Activated CD8-positive, alpha-beta memory T cell treated with anti-CD3 and anti-CD28 coated beads, Interleukin-2, amount 50 U/mL, for 1 hour (primary cell): ENCODE results near the gene MXD4.

ENCODE experiments used
- DNase-seq: peaks from one replicate; pipeline ENCODE4 v3.0.0-alpha.2; 2020; ENCODE audit errors: extremely low read depth

MXD4 gene

DNA sequence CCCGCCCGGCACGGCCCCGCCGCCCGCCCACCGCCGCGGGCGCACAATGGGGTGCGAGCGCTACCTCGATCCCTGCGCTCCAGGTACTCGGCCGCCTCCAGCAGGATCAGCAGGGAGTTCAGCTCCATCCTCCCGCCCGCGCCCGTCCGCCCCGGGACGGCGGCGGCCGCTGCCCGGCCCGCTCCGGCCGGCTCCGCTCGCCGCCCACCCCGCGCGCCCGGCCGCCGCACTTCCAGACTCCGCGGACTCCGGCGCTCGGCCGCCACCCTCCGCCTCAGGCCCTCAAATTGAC, at the start of gene MXD4:
TSS of gene MXD4 (minus strand) at position 257 of the 292 bp plus-strand sequence. CDS start at position 128, 129 bp downstream.
- DNase-seq: no peak

DNA sequence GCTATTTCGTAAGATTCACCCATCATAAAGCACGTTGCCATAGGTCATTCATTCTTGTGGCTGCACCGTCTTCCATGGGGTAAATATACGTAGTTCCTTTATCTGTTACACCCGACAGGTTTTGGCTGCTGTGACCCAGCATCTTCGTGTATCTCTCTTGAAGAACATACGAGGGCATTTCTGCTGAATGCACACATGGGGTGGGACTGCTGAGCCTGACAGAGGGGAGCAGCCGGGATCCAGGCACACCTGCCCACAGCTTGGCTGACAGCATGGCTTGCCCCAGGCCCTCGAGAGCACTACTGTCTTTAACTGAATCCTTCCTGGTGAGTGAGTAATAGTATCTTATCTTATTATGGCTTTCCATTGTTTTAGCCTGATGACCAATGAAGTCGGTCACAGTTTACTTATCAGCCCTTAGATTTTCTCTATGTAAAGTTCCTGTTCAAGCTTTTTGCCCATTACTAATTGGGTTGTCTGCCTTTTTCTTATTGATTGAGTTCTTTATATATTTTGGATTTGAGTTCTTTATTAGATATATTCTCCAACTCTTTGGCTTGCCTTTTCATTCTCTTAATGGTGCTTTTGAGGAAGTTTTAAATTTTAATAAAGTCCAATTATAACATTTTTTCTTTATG, 45.0 kb upstream of the MXD4 start:
- DNase-seq: no peak

DNA sequence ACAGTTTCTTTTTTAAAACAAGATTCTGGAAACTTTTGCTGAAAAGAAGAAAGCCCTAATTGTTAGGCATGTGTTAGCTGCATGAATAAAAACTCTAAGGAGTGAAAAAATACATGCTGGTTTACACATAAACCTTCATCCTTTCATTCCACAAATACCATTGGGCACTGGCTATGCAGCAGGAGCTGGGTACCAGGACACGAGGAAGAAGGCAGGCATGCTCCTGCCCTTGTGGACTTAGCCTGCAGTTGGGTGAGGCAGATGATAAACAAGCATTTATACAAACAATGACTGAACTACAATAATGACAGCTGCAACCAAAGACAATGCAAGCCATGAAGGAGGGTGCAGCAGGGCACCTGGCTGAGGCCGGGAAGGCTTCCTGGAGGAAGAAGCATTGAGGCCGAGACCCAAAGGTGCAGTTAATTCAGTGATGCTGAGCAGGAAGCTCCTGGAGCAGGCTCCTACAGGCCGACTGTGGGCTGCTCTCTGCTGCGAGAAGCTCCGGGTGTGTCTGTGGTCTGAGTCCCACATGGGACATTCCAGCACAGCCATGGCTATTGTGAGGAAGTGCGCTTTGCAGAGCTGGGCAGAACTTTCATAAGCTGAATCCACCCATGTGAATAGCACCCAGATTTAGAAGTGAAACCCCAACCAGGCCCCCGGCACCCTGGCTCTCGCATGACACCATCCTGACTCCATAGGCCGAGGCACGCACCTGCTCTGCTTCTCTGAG, 44.0 kb upstream of the MXD4 start:
- DNase-seq: no peak

DNA sequence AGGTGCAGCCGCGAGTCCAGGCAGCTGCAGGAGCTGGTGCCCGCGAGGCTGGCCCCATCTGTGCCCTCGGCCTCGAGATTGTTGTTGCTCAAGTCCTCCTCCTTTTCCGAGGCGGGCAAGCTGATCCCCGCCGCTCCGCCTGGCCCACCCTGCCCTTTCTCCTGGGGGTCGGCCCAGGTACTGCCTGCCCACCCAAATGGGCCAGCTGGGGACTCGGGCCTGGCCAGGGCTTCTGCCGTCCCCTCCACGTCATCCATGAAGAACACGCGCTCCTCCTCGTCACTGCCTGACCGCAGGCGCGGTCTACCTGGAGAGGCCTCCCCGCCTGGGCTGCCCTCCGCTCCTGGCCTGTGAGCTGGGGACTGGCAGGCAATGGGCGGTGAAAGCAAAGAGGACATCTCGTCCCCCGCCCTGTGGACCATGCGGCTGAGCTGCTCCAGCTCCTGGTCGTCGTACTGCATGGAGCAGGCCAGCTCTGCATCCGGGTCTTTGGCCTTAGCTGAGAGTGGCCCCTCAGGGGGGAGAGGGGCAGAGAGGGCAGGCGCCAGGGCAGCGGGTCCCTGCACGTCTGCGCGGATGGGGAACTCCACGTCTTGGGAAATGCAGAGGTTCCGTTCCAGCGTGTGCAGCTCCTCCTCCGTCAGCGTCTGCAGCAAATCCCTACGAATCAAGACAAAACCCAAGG, 43.1 kb upstream of the MXD4 start:
- DNase-seq: no peak

DNA sequence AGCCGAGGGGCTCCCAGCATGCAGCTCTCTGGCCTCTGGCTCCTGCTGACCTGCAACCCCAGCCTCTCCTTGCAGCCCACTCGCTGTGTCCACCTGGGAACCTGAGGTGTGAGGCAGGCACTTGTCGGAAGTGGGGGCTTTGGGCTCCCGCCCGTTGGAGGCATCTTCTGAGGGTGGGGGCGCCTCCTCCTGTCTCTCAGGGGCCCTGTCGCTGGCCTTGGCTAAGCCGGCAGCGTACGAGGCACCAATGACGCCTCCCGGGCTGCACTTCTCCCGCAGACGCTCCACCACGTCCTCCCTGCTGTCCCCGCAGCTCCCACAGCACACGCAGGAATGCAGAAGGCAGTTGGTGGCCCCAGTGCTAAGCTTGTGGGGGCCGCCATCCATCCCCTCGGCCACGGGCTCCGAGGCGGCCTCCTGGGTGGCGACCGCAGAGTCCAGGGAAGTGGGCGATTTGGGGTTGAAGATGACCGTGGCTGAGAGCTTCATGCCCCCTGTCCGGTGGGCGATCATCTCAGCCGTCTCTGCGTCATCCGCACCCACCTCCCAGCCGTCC, 42.5 kb upstream of the MXD4 start:
- DNase-seq: no peak

GRCh38 chr4:2303686-2304320, 41.9 kb upstream of the MXD4 start:
- DNase-seq: no peak

DNA sequence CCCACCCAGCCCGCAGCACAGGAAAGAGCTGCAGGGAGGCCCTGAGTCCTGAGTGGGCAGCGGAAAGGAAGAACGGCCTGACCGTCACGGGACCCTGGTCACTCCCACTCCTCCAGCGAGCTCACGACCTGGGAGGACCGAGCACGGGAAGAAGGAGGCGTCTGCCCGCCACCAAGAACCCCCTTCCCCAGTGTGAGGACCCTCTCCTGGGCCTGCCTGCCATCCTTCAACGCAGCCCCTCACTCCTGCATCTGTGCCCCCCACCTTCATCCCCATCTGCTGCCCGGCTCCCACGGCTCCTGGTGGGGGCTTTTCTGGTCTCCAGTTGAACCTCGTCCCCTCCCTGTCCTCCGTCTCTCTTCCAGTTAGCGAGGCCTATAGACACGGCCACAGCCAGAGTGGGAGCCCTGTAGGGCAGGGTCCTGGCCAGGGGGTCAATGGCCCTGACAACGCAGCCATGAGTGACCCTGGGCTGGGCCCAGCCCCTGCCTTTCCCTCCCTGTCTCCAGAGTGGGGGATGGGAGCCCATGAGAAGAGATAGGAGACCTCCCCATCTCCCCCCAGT, 41.3 kb upstream of the MXD4 start:
- DNase-seq: no peak

GRCh38 chr4:2302387-2303119, 40.6 kb upstream of the MXD4 start:
- no peak for DNase-seq

GRCh38 chr4:2301806-2302205, 39.9 kb upstream of the MXD4 start:
- DNase-seq: no peak

DNA sequence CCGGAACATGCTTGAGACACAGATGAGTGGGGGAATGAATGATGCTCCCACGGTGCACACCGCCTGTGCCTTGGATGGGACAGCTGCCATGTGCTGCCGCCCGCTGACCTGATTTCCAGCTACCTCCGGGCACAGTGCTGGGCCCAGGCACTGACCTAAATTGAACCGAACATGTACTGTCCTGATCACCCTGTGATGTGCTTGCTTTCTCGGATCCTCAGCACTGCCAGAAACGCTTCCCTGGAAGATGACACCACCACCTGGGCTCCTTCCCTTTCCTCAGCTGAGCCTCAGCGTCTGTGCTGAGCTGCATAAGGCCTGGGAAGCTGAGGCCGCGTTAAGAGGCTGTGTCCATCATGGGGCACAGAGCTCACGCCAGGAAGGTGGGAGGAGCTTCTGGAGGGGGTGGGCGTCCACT, 39.3 kb upstream of the MXD4 start:
- no peak for DNase-seq

DNA sequence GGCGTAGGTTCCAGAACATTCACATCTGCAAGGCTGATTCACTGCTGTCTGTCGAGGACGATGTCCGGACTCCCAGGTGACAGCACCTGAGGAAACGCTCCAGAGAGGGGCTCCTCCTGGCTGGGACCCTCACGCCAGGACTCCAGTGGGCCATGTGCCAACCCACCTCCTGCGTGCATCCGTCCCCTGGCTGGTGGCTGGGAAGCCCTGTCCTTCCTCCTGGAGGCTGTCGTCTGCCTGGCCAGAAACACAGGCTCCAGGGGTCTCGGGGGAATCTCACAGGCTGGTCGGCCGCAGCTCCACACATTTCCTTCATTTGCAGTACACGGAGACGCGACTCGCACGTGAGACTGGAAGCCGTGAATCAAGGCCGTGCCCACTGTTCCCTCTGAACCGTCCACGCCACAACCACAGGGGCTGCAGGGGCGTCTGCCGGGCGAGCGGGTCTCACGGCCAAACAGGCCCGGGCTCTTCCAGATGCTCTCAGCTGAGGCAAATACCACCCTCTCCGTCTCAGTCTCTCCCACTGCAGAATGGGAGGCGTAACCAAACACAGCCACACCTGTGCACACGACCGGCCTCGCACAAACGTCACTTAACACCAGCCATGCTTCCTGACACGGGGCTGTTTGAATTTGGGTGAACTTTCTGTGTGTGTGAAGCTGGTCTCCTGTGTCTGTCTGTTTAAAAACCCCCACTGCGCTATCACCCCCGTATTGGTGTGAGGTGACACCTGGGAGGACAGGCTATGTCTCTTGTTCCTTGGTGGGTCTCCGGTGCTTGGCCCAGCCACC, 38.7 kb upstream of the MXD4 start:
- DNase-seq: no peak

DNA sequence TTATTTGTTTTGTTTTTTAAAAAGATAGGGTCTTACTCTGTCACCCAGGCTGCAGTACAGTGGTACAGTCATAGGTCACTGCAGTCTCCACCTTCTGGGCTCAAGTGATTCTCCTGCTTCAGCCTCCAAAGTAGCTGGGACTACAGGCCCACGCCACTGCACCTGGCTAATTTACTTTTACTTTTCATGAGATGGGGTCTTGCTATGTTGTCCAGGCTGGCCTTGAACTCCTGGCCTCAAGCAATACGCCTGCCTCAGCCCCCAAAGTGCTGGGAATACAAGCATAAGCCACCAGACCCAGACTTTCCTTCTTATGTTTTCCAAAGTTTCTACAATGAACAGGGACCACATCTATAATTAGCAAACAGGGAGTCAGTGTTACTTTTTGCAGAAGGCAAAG, 37.9 kb upstream of the MXD4 start:
- DNase-seq: no peak

- no peak for DNase-seq
Observed at GRCh38 chr4:2298532-2298991, 36.7 kb upstream of the MXD4 start.

DNA sequence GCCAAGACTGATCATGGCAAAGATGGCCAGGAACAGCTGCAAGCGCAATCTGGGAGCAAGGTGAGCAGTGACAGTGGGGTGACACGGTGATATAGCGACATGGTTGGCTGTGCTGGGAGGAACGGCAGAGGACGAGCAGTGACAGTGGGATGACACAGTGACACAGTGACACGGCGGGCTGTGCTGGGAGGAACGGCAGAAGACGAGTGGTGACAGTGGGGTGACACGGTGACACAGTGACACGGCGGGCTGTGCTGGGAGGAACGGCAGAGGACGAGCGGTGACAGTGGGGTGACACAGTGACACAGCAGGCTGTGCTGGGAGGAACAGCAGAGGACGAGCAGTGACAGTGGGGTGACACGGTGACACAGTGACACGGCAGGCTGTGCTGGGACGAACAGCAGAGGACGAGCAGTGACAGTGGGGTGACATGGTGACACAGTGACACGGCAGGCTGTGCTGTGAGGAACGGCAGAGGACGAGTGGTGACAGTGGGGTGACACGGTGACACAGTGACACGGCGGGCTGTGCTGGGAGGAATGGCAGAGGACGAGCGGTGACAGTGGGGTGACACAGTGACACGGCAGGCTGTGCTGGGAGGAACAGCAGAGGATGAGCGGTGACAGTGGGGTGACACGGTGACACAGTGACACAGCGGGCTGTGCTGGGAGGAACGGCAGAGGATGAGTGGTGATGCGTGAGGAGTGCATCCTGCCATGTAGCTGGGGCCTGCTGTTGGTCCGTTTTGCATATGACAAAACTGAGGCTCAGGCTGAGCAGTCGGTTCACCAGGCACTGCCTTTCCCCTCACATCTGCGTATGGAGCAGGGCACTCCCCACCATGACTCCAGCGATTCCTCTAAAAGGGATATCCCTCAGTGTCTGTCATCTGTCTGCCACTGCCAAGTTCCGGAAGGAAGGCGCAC, 36.0 kb upstream of the MXD4 start:
- DNase-seq: no peak

DNA sequence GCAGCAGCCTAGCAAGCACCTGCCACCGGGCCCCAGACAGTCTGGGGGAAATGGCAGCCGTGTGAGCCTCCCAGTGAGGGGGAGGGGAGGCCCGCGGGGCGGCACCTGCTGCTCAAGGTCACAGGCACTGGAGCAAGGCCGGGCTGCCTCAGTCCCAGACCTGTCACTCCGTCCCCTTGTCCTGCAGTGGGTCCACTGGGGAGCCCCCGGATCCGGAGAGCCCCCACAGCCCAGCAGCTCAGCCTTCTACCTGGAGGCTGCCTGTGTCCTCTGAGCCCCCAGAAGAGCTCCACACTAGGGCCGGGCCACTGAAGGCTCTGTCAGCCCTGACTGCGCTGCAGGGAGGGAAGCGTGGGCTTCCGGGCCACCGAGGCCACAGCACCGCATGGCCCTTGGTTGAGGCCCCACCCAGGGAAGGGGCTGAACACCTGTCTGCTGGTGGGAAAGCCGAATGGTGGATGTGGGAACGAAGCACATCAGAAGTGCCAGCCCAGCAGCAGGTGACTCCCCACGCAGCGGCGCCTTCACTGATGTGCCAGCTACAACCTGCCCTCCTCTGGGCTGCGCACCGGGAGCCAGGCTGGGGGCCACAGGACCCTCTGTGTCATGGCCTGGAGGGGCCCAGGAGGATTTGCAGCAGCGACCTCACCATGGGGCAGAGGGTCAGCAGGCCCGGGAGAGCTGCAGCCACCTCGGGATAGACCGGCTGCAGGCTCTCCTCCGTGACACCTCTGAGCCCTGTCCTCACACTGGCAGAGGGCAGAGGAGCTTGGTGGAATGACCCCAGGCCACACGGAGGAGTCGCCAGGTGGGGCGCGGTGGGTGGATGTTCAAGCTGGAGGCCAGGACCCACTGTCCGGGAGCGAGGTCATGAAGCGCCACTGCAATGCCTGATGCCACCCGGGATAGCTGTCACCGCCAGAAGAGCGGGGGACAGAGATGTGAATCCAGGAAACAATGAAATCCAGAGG, 35.0 kb upstream of the MXD4 start:
- no peak for DNase-seq

- no peak for DNase-seq
Observed at GRCh38 chr4:2295900-2296442, 34.1 kb upstream of the MXD4 start.

GRCh38 chr4:2295500-2295899, 33.6 kb upstream of the MXD4 start:
- no peak for DNase-seq

DNA sequence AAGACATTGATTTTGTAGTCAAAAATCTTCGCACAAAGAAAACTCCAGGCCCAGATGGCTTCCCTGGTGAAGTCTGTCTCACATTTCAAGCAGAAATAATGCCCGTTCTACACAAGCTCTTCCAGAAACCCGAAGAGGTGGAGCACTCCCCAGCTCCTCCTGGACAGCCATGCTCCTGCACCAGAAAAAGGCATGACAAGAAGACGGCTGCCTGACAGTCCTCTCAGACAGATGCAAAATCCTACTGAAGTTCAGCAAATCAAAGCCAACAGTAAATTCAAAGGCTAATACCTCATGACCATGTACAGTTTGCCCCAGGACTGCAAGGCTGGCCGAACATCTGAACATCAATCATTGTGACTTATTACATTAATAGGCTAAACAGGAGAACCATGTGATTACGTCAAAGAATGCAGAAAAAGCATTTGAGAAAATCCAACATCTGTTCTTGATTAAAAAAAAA, 30.8 kb upstream of the MXD4 start:
- no peak for DNase-seq
